IMR-90 (cell line): ENCODE measurements around the gene PDCL2. TPM values are rescaled to one million over a fixed set of nuclear protein-coding genes. Genes with fewer than 3 reads are reported as not detected.

Experiments used
- ATAC-seq: fragments of 200-7000 bp; cut with Tn5 transposase; 2 replicates; pipeline ENCODE4 v1.9.1; 2020; ENCODE audit warnings: low read depth, mild to moderate bottlenecking, moderate library complexity
- BruUV-seq: library from RNA; stranded (reverse); fragments of 400-500 nt; replicated peaks from 2 replicates; lab custom pipeline; 2021; lab: Mats Ljungman, UMichigan
- CTCF ChIA-PET: fragments of 300-600 bp; formaldehyde crosslinking; extraction: SDS; loops from one replicate; lab custom pipeline; 2021; ENCODE audit warnings: antibody characterized with exemption; lab: Yijun Ruan, JAX
- POLR2A ChIA-PET: fragments of 300-600 bp; sonication (Branson Sonifier 250); formaldehyde crosslinking; loops from one replicate; lab custom pipeline; 2022; ENCODE audit warnings: antibody characterized with exemption; ENCODE audit not compliant: unreplicated experiment; lab: Charles Lee
- DNase-seq: peaks from one replicate; pipeline ENCODE4 v3.0.0; 2013
- H2AFZ ChIP-seq: replicated peaks from 2 replicates; pipeline ENCODE3; 2013; ENCODE audit warnings: low read length, mild to moderate bottlenecking; ENCODE audit not compliant: poor library complexity
- H2AK5ac ChIP-seq: 2 replicates; pipeline ENCODE4 v1.6.1; 2013; ENCODE audit warnings: low read depth, low read length, inconsistent platforms
- H2AK9ac ChIP-seq: replicated peaks from 2 replicates; pipeline ENCODE3; 2013; ENCODE audit warnings: mild to moderate bottlenecking, low read depth, low read length, moderate library complexity; ENCODE audit not compliant: poor library complexity
- H2BK120ac ChIP-seq: 2 replicates; pipeline ENCODE4 v1.6.1; 2013; ENCODE audit warnings: low read depth, low read length, inconsistent platforms
- H2BK15ac ChIP-seq: 3 replicates; pipeline ENCODE4 v1.6.1; 2013; ENCODE audit warnings: low read depth, low read length, inconsistent platforms
- H2BK20ac ChIP-seq: 2 replicates; pipeline ENCODE4 v1.6.1; 2013; ENCODE audit warnings: low read depth, mild to moderate bottlenecking, inconsistent platforms, low read length, moderate library complexity
- H2BK5ac ChIP-seq: 2 replicates; pipeline ENCODE4 v1.6.1; 2013; ENCODE audit warnings: mild to moderate bottlenecking, low read depth, low read length, inconsistent platforms; ENCODE audit not compliant: poor library complexity, severe bottlenecking
- H3K14ac ChIP-seq: replicated peaks from 2 replicates; pipeline ENCODE4 v1.6.1; 2013; ENCODE audit warnings: low read depth, low read length, inconsistent platforms
- H3K18ac ChIP-seq: 2 replicates; pipeline ENCODE4 v1.6.1; 2013; ENCODE audit warnings: low read depth, low read length, control low read depth
- H3K23ac ChIP-seq: 2 replicates; pipeline ENCODE4 v1.6.1; 2013; ENCODE audit warnings: low read depth, low read length, inconsistent platforms
- H3K27ac ChIP-seq: 2 replicates; pipeline ENCODE4 v1.5.1; 2013; ENCODE audit warnings: mild to moderate bottlenecking, control low read depth, low read length; ENCODE audit not compliant: insufficient read depth
- H3K27me3 ChIP-seq: 2 replicates; pipeline ENCODE4 v1.6.1; 2013; ENCODE audit warnings: low read length; ENCODE audit not compliant: control insufficient read depth, insufficient read depth
- H3K36me3 ChIP-seq: 2 replicates; pipeline ENCODE4 v1.6.1; 2013; ENCODE audit warnings: low read length, mixed read lengths; ENCODE audit not compliant: control insufficient read depth, insufficient read depth
- H3K4ac ChIP-seq: 2 replicates; pipeline ENCODE4 v1.6.1; 2013; ENCODE audit warnings: low read depth, low read length, inconsistent platforms
- H3K4me1 ChIP-seq: 2 replicates; pipeline ENCODE4 v1.6.1; 2013; ENCODE audit warnings: low read length, mixed read lengths; ENCODE audit not compliant: control insufficient read depth, insufficient read depth
- H3K4me2 ChIP-seq: 2 replicates; pipeline ENCODE4 v1.6.1; 2013; ENCODE audit warnings: low read depth, mild to moderate bottlenecking, control low read depth, low read length, moderate library complexity
- H3K4me3 ChIP-seq: 2 replicates; pipeline ENCODE4 v1.5.1; 2013; ENCODE audit warnings: low read depth, mild to moderate bottlenecking, control low read depth, low read length, moderate library complexity; ENCODE audit not compliant: insufficient read depth
- H3K56ac ChIP-seq: 2 replicates; pipeline ENCODE4 v1.6.1; 2013; ENCODE audit warnings: low read length, inconsistent platforms; ENCODE audit not compliant: insufficient read depth; ENCODE audit errors: extremely low read depth
- H3K79me1 ChIP-seq, 2 experiments: 2 replicates each; pipeline ENCODE4 v1.6.1; 2013; ENCODE audit warnings: low read length in 2 of 2, inconsistent platforms in 1 of 2, low read depth in 1 of 2
- H3K9ac ChIP-seq: 2 replicates; pipeline ENCODE4 v1.6.1; 2013; ENCODE audit warnings: low read depth, low read length, control low read depth
- H3K9me1 ChIP-seq: 2 replicates; pipeline ENCODE4 v1.6.1; 2013; ENCODE audit warnings: low read length, inconsistent platforms; ENCODE audit not compliant: insufficient read depth
- H3K9me3 ChIP-seq: 2 replicates; pipeline ENCODE4 v1.6.1; 2013; ENCODE audit warnings: low read length; ENCODE audit not compliant: control insufficient read depth, insufficient read depth
- H4K20me1 ChIP-seq: 2 replicates; pipeline ENCODE4 v1.6.1; 2013; ENCODE audit warnings: low read length, inconsistent platforms; ENCODE audit not compliant: insufficient read depth
- H4K5ac ChIP-seq: 2 replicates; pipeline ENCODE4 v1.6.1; 2013; ENCODE audit warnings: mild to moderate bottlenecking, low read depth, low read length, control low read depth
- H4K8ac ChIP-seq, 2 experiments: 2 replicates each; pipeline ENCODE4 v1.6.1; 2013; ENCODE audit warnings: low read depth in 2 of 2, low read length in 2 of 2, control low read depth in 1 of 2, inconsistent platforms in 1 of 2
- H4K91ac ChIP-seq: 2 replicates; pipeline ENCODE4 v1.6.1; 2013; ENCODE audit warnings: low read depth, low read length, inconsistent platforms; ENCODE audit not compliant: insufficient read depth
- CEBPB ChIP-seq: IDR thresholded peaks from 2 replicates; pipeline ENCODE4 v1.6.1; 2012; ENCODE audit warnings: low read depth, low read length, improper control_type of control experiment
- CHD1 ChIP-seq: IDR thresholded peaks from 2 replicates; pipeline ENCODE4 v1.6.1; 2012; ENCODE audit warnings: low read depth, low read length, improper control_type of control experiment
- CTCF ChIP-seq: conservative IDR thresholded peaks from 2 replicates; pipeline ENCODE4 v1.5.1; 2012; ENCODE audit warnings: mild to moderate bottlenecking, low read depth, low read length, improper control_type of control experiment
- ELK1 ChIP-seq: fragments of 150-350 bp; IDR thresholded peaks from 2 replicates; pipeline ENCODE4 v1.6.1; 2016; ENCODE audit warnings: low read depth, mild to moderate bottlenecking, low read length, moderate library complexity, borderline replicate concordance
- FOS ChIP-seq: fragments of 150-350 bp; IDR thresholded peaks from 2 replicates; pipeline ENCODE4 v1.6.1; 2016; ENCODE audit warnings: low read depth, low read length
- MAZ ChIP-seq: IDR thresholded peaks from 2 replicates; pipeline ENCODE4 v1.6.1; 2012; ENCODE audit warnings: low read depth, mild to moderate bottlenecking, low read length, improper control_type of control experiment, moderate library complexity, borderline replicate concordance
- MXI1 ChIP-seq: IDR thresholded peaks from 2 replicates; pipeline ENCODE4 v1.6.1; 2012; ENCODE audit warnings: low read depth, mild to moderate bottlenecking, low read length, moderate library complexity, borderline replicate concordance
- POLR2A ChIP-seq: IDR thresholded peaks from 2 replicates; pipeline ENCODE4 v1.6.1; 2012; ENCODE audit warnings: mild to moderate bottlenecking, low read depth, low read length
- RAD21 ChIP-seq: IDR thresholded peaks from 2 replicates; pipeline ENCODE4 v1.6.1; 2012; ENCODE audit warnings: low read length, improper control_type of control experiment
- WGBS, 2 experiments: methylation state at CpG; one replicate each; pipeline versions ENCODE4 v1.1.5 to v1.1.7; 2013; ENCODE audit warnings: missing lambda C conversion rate in 2 of 2; ENCODE audit not compliant: insufficient read length in 1 of 2; ENCODE audit errors: extremely low coverage in 2 of 2; 5-methylcytosine and 5-hydroxymethylcytosine counted together
- dilution Hi-C: fragments of 300-500 bp; cut with HindIII; formaldehyde crosslinking; loops from one replicate; pipeline ENCODE4 v1.14.3; 2018; ENCODE audit warnings: low sequenced_read_pairs; ENCODE audit not compliant: unreplicated experiment
- in situ Hi-C: fragments of 300-500 bp; cut with MboI; formaldehyde crosslinking; loops from 3 replicates; pipeline ENCODE4 v1.14.3; 2019; ENCODE audit warnings: low sequenced_read_pairs, inconsistent platforms, mixed read lengths
- intact Hi-C: fragments of 100-400 bp; cut with micrococcal nuclease; formaldehyde crosslinking; loops from 2 replicates; pipeline ENCODE4 v1.10.0; 2022
- polyA plus RNA-seq, 3 experiments: library from polyadenylated mRNA; depleted of rRNA; stranded (reverse); fragments of >200 nt; gene quantifications; 2 replicates each; pipeline ENCODE4 v1.2.3, GENCODE V29; 2012; ENCODE audit warnings: low replicate concordance in 1 of 3
- total RNA-seq: library from RNA; depleted of rRNA; stranded (reverse); fragments of >200 nt; gene quantifications from 2 replicates; pipeline ENCODE4 v1.2.3, GENCODE V29; 2012

Gene PDCL2
- total and polyA plus RNA-seq, 2 of the 4 experiments (the other 2 are of a cell fraction), result not detected

- TF ChIP-seq POLR2A (no peak), RAD21 (no peak), ELK1 (no peak), FOS (no peak), MXI1 (no peak), MAZ (no peak), CEBPB (no peak), CTCF (no peak), CHD1 (no peak)
- no peak overlapping the region for H3K4me2 ChIP-seq
- ATAC-seq, result no peak
- H2BK5ac ChIP-seq, result no peak overlapping the region
- no peak overlapping the region for H3K56ac ChIP-seq
- no peak overlapping the region for H2BK120ac ChIP-seq
- intact Hi-C loops (no loop called here), dilution Hi-C loops (no loop called here), in situ Hi-C loops (no loop called here)
- no peak overlapping the region for H2AK5ac ChIP-seq
- H3K14ac ChIP-seq, result no peak overlapping the region
- POLR2A ChIA-PET, result no interaction called here
- H4K20me1 ChIP-seq, result no peaks in the 10 kb centered on the region
- H3K9ac ChIP-seq, result no peak overlapping the region
- H4K8ac ChIP-seq, result no peak overlapping the region
- H4K91ac ChIP-seq, result no peak overlapping the region
- CTCF ChIA-PET, result no interaction called here
- H3K4ac ChIP-seq, result no peak overlapping the region
- H3K27me3 ChIP-seq, result no peaks in the 10 kb centered on the region; the same call in 1 of the 2 replicates
- no peak overlapping the region for H2AK9ac ChIP-seq
- H3K4me3 ChIP-seq, result no peak overlapping the region
- no peaks in the 10 kb centered on the region for H3K9me3 ChIP-seq
- DNase-seq, result peak; percentile 2
- H2BK20ac ChIP-seq, result no peak overlapping the region
- H3K27ac ChIP-seq, result no peak overlapping the region
- H2BK15ac ChIP-seq, result no peak overlapping the region
- H4K5ac ChIP-seq, result no peak overlapping the region
- H2AFZ ChIP-seq, result no peak overlapping the region
- no TSS peak for BruUV-seq
- no peaks in the 10 kb centered on the region for H3K9me1 ChIP-seq
- H3K18ac ChIP-seq, result no peak overlapping the region
- H3K36me3 ChIP-seq, result no peaks in the 10 kb centered on the region
- no CpG with 5 or more reads among the region's 6 CpGs for WGBS, 2 experiments
- H3K4me1 ChIP-seq, result no peaks in the 10 kb centered on the region
- no peak overlapping the region for H3K23ac ChIP-seq
- no peaks in the 10 kb centered on the region for H3K79me1 ChIP-seq
Observed at GRCh38 chr4:55609393-55609866, 17.4 kb upstream of the PDCL2 start.
